H9 (cell line): ENCODE results near the gene ETFA. TPM values are rescaled to one million over a fixed set of nuclear protein-coding genes. Genes with fewer than 3 reads are reported as not detected.

Source experiments
- DNase-seq: peaks from one replicate; pipeline ENCODE4 v3.0.0-alpha.2; 2017
- H2AFZ ChIP-seq: one replicate; pipeline ENCODE4 v1.6.1; 2013; ENCODE audit warnings: mild to moderate bottlenecking, low read length, control low read depth, moderate library complexity
- H2AK5ac ChIP-seq: 2 replicates; pipeline ENCODE4 v1.6.1; 2013; ENCODE audit warnings: low read length, control low read depth, mixed read lengths; ENCODE audit not compliant: insufficient read length
- H2BK120ac ChIP-seq: one replicate; pipeline ENCODE4 v1.6.1; 2013; ENCODE audit warnings: low read depth, mild to moderate bottlenecking, low read length, control low read depth, inconsistent platforms; ENCODE audit not compliant: poor library complexity, severe bottlenecking
- H2BK12ac ChIP-seq: 2 replicates; pipeline ENCODE4 v1.6.1; 2013; ENCODE audit warnings: low read length, control low read depth, mixed read lengths, low read depth; ENCODE audit not compliant: insufficient read length
- H2BK15ac ChIP-seq: 2 replicates; pipeline ENCODE4 v1.6.1; 2013; ENCODE audit warnings: low read depth, low read length, control low read depth
- H2BK20ac ChIP-seq: one replicate; pipeline ENCODE4 v1.6.1; 2013; ENCODE audit warnings: low read depth, mild to moderate bottlenecking, low read length, control low read depth, inconsistent platforms; ENCODE audit not compliant: poor library complexity, severe bottlenecking
- H2BK5ac ChIP-seq: 2 replicates; pipeline ENCODE4 v1.6.1; 2013; ENCODE audit warnings: low read length, control low read depth, mixed read lengths; ENCODE audit not compliant: insufficient read length
- H3K14ac ChIP-seq: 2 replicates; pipeline ENCODE4 v1.6.1; 2013; ENCODE audit warnings: low read length, control low read depth; ENCODE audit not compliant: insufficient read depth
- H3K18ac ChIP-seq: 2 replicates; pipeline ENCODE4 v1.6.1; 2013; ENCODE audit warnings: low read depth, mild to moderate bottlenecking, mixed read lengths, low read length, control low read depth; ENCODE audit not compliant: insufficient read length
- H3K23ac ChIP-seq: 2 replicates; pipeline ENCODE4 v1.6.1; 2013; ENCODE audit warnings: low read length, control low read depth, mixed read lengths, low read depth; ENCODE audit not compliant: insufficient read length
- H3K23me2 ChIP-seq: 2 replicates; pipeline ENCODE4 v1.6.1; 2013; ENCODE audit warnings: low read depth, mild to moderate bottlenecking, mixed read lengths, low read length, control low read depth; ENCODE audit not compliant: insufficient read length, poor library complexity, severe bottlenecking
- H3K27ac ChIP-seq: 2 replicates; pipeline ENCODE4 v1.5.1; 2013; ENCODE audit warnings: low read length, control low read depth, mixed read lengths, low read depth; ENCODE audit not compliant: insufficient read length
- H3K27me3 ChIP-seq: 2 replicates; pipeline ENCODE4 v1.6.1; 2013; ENCODE audit warnings: low read length, control low read depth, inconsistent platforms; ENCODE audit not compliant: insufficient read depth
- H3K4ac ChIP-seq: 2 replicates; pipeline ENCODE4 v1.6.1; 2013; ENCODE audit warnings: low read depth, mild to moderate bottlenecking, control low read depth, inconsistent platforms, low read length, moderate library complexity
- H3K4me1 ChIP-seq: 2 replicates; pipeline ENCODE4 v1.6.1; 2013; ENCODE audit warnings: low read length, control low read depth, inconsistent platforms; ENCODE audit not compliant: insufficient read depth
- H3K4me2 ChIP-seq: 2 replicates; pipeline ENCODE4 v1.6.1; 2013; ENCODE audit warnings: low read length, control low read depth, mixed read lengths; ENCODE audit not compliant: insufficient read length, insufficient read depth
- H3K56ac ChIP-seq: 2 replicates; pipeline ENCODE4 v1.6.1; 2013; ENCODE audit warnings: low read depth, mild to moderate bottlenecking, mixed read lengths, low read length, control low read depth; ENCODE audit not compliant: insufficient read length
- H3K79me1 ChIP-seq: 2 replicates; pipeline ENCODE4 v1.6.1; 2013; ENCODE audit warnings: low read depth, mild to moderate bottlenecking, moderate library complexity, low read length, control low read depth, inconsistent platforms; ENCODE audit not compliant: insufficient read depth, poor library complexity, severe bottlenecking
- H3K79me2 ChIP-seq: 2 replicates; pipeline ENCODE4 v1.6.1; 2013; ENCODE audit warnings: low read length, control low read depth, inconsistent platforms; ENCODE audit not compliant: insufficient read depth
- H3K9ac ChIP-seq: 2 replicates; pipeline ENCODE4 v1.6.1; 2013; ENCODE audit warnings: low read length, control low read depth, mixed read lengths; ENCODE audit not compliant: insufficient read length; ENCODE audit errors: extremely low read depth
- H3K9me3 ChIP-seq: one replicate; pipeline ENCODE4 v1.6.1; 2013; ENCODE audit warnings: low read depth, low read length, inconsistent platforms; ENCODE audit not compliant: control insufficient read depth
- H3T11ph ChIP-seq: one replicate; pipeline ENCODE4 v1.6.1; 2013; ENCODE audit warnings: mild to moderate bottlenecking, low read length, control low read depth, inconsistent platforms
- H4K20me1 ChIP-seq: one replicate; pipeline ENCODE4 v1.6.1; 2013; ENCODE audit not compliant: control insufficient read depth, insufficient read length, insufficient read depth
- H4K5ac ChIP-seq: 2 replicates; pipeline ENCODE4 v1.6.1; 2013; ENCODE audit warnings: low read depth, mild to moderate bottlenecking, mixed read lengths, low read length, control low read depth; ENCODE audit not compliant: insufficient read length
- H4K8ac ChIP-seq: replicated peaks from 2 replicates; pipeline ENCODE4 v1.6.1; 2013; ENCODE audit warnings: low read length, control low read depth, mixed read lengths, low read depth; ENCODE audit not compliant: insufficient read length
- H4K91ac ChIP-seq: 2 replicates; pipeline ENCODE4 v1.6.1; 2013; ENCODE audit warnings: low read depth, mild to moderate bottlenecking, moderate library complexity, mixed read lengths, low read length, control low read depth; ENCODE audit not compliant: insufficient read length
- H3K27ac Mint-ChIP-seq, 3 experiments: 2 replicates in 2 of 3; 3 replicates in 1 of 3; pipeline ENCODE4 v1.8.0; 2020 to 2021; ENCODE audit warnings: mixed read lengths in 3 of 3, mild to moderate bottlenecking in 1 of 3, moderate library complexity in 1 of 3
- H3K27me3 Mint-ChIP-seq: 2 replicates; pipeline ENCODE4 v1.8.0; 2021; ENCODE audit warnings: low read depth, mild to moderate bottlenecking, moderate library complexity, mixed read lengths
- H3K36me3 Mint-ChIP-seq, 3 experiments: 2 replicates in 2 of 3; 3 replicates in 1 of 3; pipeline ENCODE4 v1.8.0; 2020 to 2021; ENCODE audit warnings: low read depth in 3 of 3, mixed read lengths in 3 of 3; ENCODE audit not compliant: insufficient read depth in 1 of 3
- H3K4me1 Mint-ChIP-seq, 2 experiments: 2 replicates each; pipeline ENCODE4 v1.8.0; 2020; ENCODE audit warnings: mixed read lengths in 2 of 2
- H3K4me3 Mint-ChIP-seq, 2 experiments: 2 replicates in 1 of 2; 3 replicates in 1 of 2; pipeline ENCODE4 v1.8.0; 2020 to 2021; ENCODE audit warnings: mild to moderate bottlenecking in 2 of 2, mixed read lengths in 2 of 2, moderate library complexity in 1 of 2
- H3K9me3 Mint-ChIP-seq, 2 experiments: 2 replicates in 1 of 2; 3 replicates in 1 of 2; pipeline ENCODE4 v1.8.0; 2020; ENCODE audit warnings: mild to moderate bottlenecking in 2 of 2, mixed read lengths in 2 of 2, moderate library complexity in 1 of 2
- CTCF ChIP-seq: fragments of 200-600 bp; sonication (generic); conservative IDR thresholded peaks from 3 replicates; pipeline ENCODE4 v1.8.0; 2021; ENCODE audit warnings: antibody characterized with exemption, mild to moderate bottlenecking
- WGBS: extraction: QIAGEN DNeasy Blood & Tissue Kit; methylation state at CpG from one replicate; pipeline ENCODE4 v1.1.7; 2013; ENCODE audit warnings: missing lambda C conversion rate, low lambda C conversion rate, mixed read lengths; ENCODE audit not compliant: insufficient read length; ENCODE audit errors: extremely low coverage; 5-methylcytosine and 5-hydroxymethylcytosine counted together
- total RNA-seq: library from RNA; stranded (reverse); gene quantifications from 2 replicates; pipeline ENCODE4 v1.2.1, GENCODE V29; 2021

ETFA gene
- total RNA-seq, 1 experiment from 2014 or later, result 109 TPM

DNA sequence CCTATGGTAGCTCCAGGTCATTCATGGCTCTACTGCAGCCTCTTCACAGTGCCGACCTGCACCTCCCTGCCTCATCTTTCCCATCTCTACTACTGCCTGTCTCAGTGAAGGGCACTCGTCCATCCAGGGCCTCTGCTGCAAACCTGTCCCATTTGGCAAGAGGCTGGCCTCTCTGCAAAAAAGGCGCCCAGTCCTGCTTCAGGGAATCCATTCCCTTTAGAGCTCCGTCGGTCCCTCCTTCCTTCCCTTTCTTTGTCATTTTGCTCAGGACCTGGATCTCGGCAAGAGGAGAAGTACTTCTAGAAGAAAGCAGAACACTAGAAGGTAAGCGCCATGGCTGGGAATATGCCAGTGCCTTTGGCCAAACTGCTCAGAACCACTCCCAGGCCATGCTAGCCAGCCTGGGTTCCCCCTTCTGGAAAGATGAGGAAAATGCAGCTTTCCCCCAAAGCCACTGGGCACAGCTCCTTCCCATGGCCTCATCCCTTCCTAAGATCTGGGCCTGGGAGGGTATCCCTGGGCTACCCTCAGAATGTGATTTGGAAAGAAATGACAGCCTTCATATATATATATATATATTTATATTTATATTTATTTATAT is 18.9 kb upstream of the ETFA start:
- Histone ChIP-seq H2BK12ac (no peak overlapping the region), H3K79me1 (no peaks in the 10 kb centered on the region), H3K27me3 (no peaks in the 10 kb centered on the region; the same call in none of the 2 replicates), H3K23me2 (peaks cover under 1% of the 10 kb centered on the region), H3K4me2 (no peak overlapping the region), H3T11ph (no peak overlapping the region), H3K4ac (no peak overlapping the region), H3K27ac (no peak overlapping the region), H3K23ac (no peak overlapping the region), H2AFZ (no peak overlapping the region), H4K20me1 (no peaks in the 10 kb centered on the region), H3K56ac (no peak overlapping the region), H2AK5ac (no peak overlapping the region), H3K79me2 (no peaks in the 10 kb centered on the region), H3K4me1 (no peaks in the 10 kb centered on the region; the same call in 1 of the 2 replicates), H4K91ac (no peak overlapping the region), H3K18ac (no peak overlapping the region), H3K9me3 (no peaks in the 10 kb centered on the region), H4K8ac (no peak overlapping the region), H3K9ac (no peak overlapping the region), H2BK5ac (no peak overlapping the region), H2BK120ac (no peak overlapping the region), H4K5ac (no peak overlapping the region), H2BK20ac (no peak overlapping the region), H3K14ac (no peak overlapping the region), H2BK15ac (no peak overlapping the region)
- DNase-seq, result peak; percentile 69
- Mint-ChIP-seq H3K27ac (no peak overlapping the region; a peak in 2 of 7 replicates), H3K4me3 (no peak overlapping the region), H3K4me1 (peaks cover 11 to 15% of the 10 kb centered on the region in 2 experiments), H3K27me3 (peaks cover 47% of the 10 kb centered on the region), H3K9me3 (peaks cover 0 to 3% of the 10 kb centered on the region in 2 experiments; a peak in 1 of 5 replicates), H3K36me3 (no peaks in the 10 kb centered on the region; a peak in 1 of 7 replicates)
- peak; percentile 68 for TF ChIP-seq CTCF
- WGBS, result no CpG with 5 or more reads among the region's 7 CpGs
